H9 (cell line): ENCODE measurements around the gene MORN1. TPM values are rescaled to one million over a fixed set of nuclear protein-coding genes. Genes with fewer than 3 reads are reported as not detected.

ENCODE experiments used
- DNase-seq: peaks from one replicate; pipeline ENCODE4 v3.0.0-alpha.2; 2017
- H2AFZ ChIP-seq: one replicate; pipeline ENCODE4 v1.6.1; 2013; ENCODE audit warnings: mild to moderate bottlenecking, low read length, control low read depth, moderate library complexity
- H2AK5ac ChIP-seq: 2 replicates; pipeline ENCODE4 v1.6.1; 2013; ENCODE audit warnings: low read length, control low read depth, mixed read lengths; ENCODE audit not compliant: insufficient read length
- H2BK120ac ChIP-seq: one replicate; pipeline ENCODE4 v1.6.1; 2013; ENCODE audit warnings: low read depth, mild to moderate bottlenecking, low read length, control low read depth, inconsistent platforms; ENCODE audit not compliant: poor library complexity, severe bottlenecking
- H2BK12ac ChIP-seq: 2 replicates; pipeline ENCODE4 v1.6.1; 2013; ENCODE audit warnings: low read length, control low read depth, mixed read lengths, low read depth; ENCODE audit not compliant: insufficient read length
- H2BK15ac ChIP-seq: 2 replicates; pipeline ENCODE4 v1.6.1; 2013; ENCODE audit warnings: low read depth, low read length, control low read depth
- H2BK20ac ChIP-seq: one replicate; pipeline ENCODE4 v1.6.1; 2013; ENCODE audit warnings: low read depth, mild to moderate bottlenecking, low read length, control low read depth, inconsistent platforms; ENCODE audit not compliant: poor library complexity, severe bottlenecking
- H2BK5ac ChIP-seq: 2 replicates; pipeline ENCODE4 v1.6.1; 2013; ENCODE audit warnings: low read length, control low read depth, mixed read lengths; ENCODE audit not compliant: insufficient read length
- H3K14ac ChIP-seq: 2 replicates; pipeline ENCODE4 v1.6.1; 2013; ENCODE audit warnings: low read length, control low read depth; ENCODE audit not compliant: insufficient read depth
- H3K18ac ChIP-seq: 2 replicates; pipeline ENCODE4 v1.6.1; 2013; ENCODE audit warnings: low read depth, mild to moderate bottlenecking, mixed read lengths, low read length, control low read depth; ENCODE audit not compliant: insufficient read length
- H3K23ac ChIP-seq: 2 replicates; pipeline ENCODE4 v1.6.1; 2013; ENCODE audit warnings: low read length, control low read depth, mixed read lengths, low read depth; ENCODE audit not compliant: insufficient read length
- H3K23me2 ChIP-seq: 2 replicates; pipeline ENCODE4 v1.6.1; 2013; ENCODE audit warnings: low read depth, mild to moderate bottlenecking, mixed read lengths, low read length, control low read depth; ENCODE audit not compliant: insufficient read length, poor library complexity, severe bottlenecking
- H3K27ac ChIP-seq: 2 replicates; pipeline ENCODE4 v1.5.1; 2013; ENCODE audit warnings: low read length, control low read depth, mixed read lengths, low read depth; ENCODE audit not compliant: insufficient read length
- H3K27me3 ChIP-seq: 2 replicates; pipeline ENCODE4 v1.6.1; 2013; ENCODE audit warnings: low read length, control low read depth, inconsistent platforms; ENCODE audit not compliant: insufficient read depth
- H3K4ac ChIP-seq: 2 replicates; pipeline ENCODE4 v1.6.1; 2013; ENCODE audit warnings: low read depth, mild to moderate bottlenecking, control low read depth, inconsistent platforms, low read length, moderate library complexity
- H3K4me1 ChIP-seq: 2 replicates; pipeline ENCODE4 v1.6.1; 2013; ENCODE audit warnings: low read length, control low read depth, inconsistent platforms; ENCODE audit not compliant: insufficient read depth
- H3K4me2 ChIP-seq: 2 replicates; pipeline ENCODE4 v1.6.1; 2013; ENCODE audit warnings: low read length, control low read depth, mixed read lengths; ENCODE audit not compliant: insufficient read length, insufficient read depth
- H3K56ac ChIP-seq: 2 replicates; pipeline ENCODE4 v1.6.1; 2013; ENCODE audit warnings: low read depth, mild to moderate bottlenecking, mixed read lengths, low read length, control low read depth; ENCODE audit not compliant: insufficient read length
- H3K79me1 ChIP-seq: 2 replicates; pipeline ENCODE4 v1.6.1; 2013; ENCODE audit warnings: low read depth, mild to moderate bottlenecking, moderate library complexity, low read length, control low read depth, inconsistent platforms; ENCODE audit not compliant: insufficient read depth, poor library complexity, severe bottlenecking
- H3K79me2 ChIP-seq: 2 replicates; pipeline ENCODE4 v1.6.1; 2013; ENCODE audit warnings: low read length, control low read depth, inconsistent platforms; ENCODE audit not compliant: insufficient read depth
- H3K9ac ChIP-seq: 2 replicates; pipeline ENCODE4 v1.6.1; 2013; ENCODE audit warnings: low read length, control low read depth, mixed read lengths; ENCODE audit not compliant: insufficient read length; ENCODE audit errors: extremely low read depth
- H3K9me3 ChIP-seq: one replicate; pipeline ENCODE4 v1.6.1; 2013; ENCODE audit warnings: low read depth, low read length, inconsistent platforms; ENCODE audit not compliant: control insufficient read depth
- H3T11ph ChIP-seq: one replicate; pipeline ENCODE4 v1.6.1; 2013; ENCODE audit warnings: mild to moderate bottlenecking, low read length, control low read depth, inconsistent platforms
- H4K20me1 ChIP-seq: one replicate; pipeline ENCODE4 v1.6.1; 2013; ENCODE audit not compliant: control insufficient read depth, insufficient read length, insufficient read depth
- H4K5ac ChIP-seq: 2 replicates; pipeline ENCODE4 v1.6.1; 2013; ENCODE audit warnings: low read depth, mild to moderate bottlenecking, mixed read lengths, low read length, control low read depth; ENCODE audit not compliant: insufficient read length
- H4K8ac ChIP-seq: replicated peaks from 2 replicates; pipeline ENCODE4 v1.6.1; 2013; ENCODE audit warnings: low read length, control low read depth, mixed read lengths, low read depth; ENCODE audit not compliant: insufficient read length
- H4K91ac ChIP-seq: 2 replicates; pipeline ENCODE4 v1.6.1; 2013; ENCODE audit warnings: low read depth, mild to moderate bottlenecking, moderate library complexity, mixed read lengths, low read length, control low read depth; ENCODE audit not compliant: insufficient read length
- H3K27ac Mint-ChIP-seq, 3 experiments: 2 replicates in 2 of 3; 3 replicates in 1 of 3; pipeline ENCODE4 v1.8.0; 2020 to 2021; ENCODE audit warnings: mixed read lengths in 3 of 3, mild to moderate bottlenecking in 1 of 3, moderate library complexity in 1 of 3
- H3K27me3 Mint-ChIP-seq: 2 replicates; pipeline ENCODE4 v1.8.0; 2021; ENCODE audit warnings: low read depth, mild to moderate bottlenecking, moderate library complexity, mixed read lengths
- H3K36me3 Mint-ChIP-seq, 3 experiments: 2 replicates in 2 of 3; 3 replicates in 1 of 3; pipeline ENCODE4 v1.8.0; 2020 to 2021; ENCODE audit warnings: low read depth in 3 of 3, mixed read lengths in 3 of 3; ENCODE audit not compliant: insufficient read depth in 1 of 3
- H3K4me1 Mint-ChIP-seq, 2 experiments: 2 replicates each; pipeline ENCODE4 v1.8.0; 2020; ENCODE audit warnings: mixed read lengths in 2 of 2
- H3K4me3 Mint-ChIP-seq, 2 experiments: 2 replicates in 1 of 2; 3 replicates in 1 of 2; pipeline ENCODE4 v1.8.0; 2020 to 2021; ENCODE audit warnings: mild to moderate bottlenecking in 2 of 2, mixed read lengths in 2 of 2, moderate library complexity in 1 of 2
- H3K9me3 Mint-ChIP-seq, 2 experiments: 2 replicates in 1 of 2; 3 replicates in 1 of 2; pipeline ENCODE4 v1.8.0; 2020; ENCODE audit warnings: mild to moderate bottlenecking in 2 of 2, mixed read lengths in 2 of 2, moderate library complexity in 1 of 2
- CTCF ChIP-seq: fragments of 200-600 bp; sonication (generic); conservative IDR thresholded peaks from 3 replicates; pipeline ENCODE4 v1.8.0; 2021; ENCODE audit warnings: antibody characterized with exemption, mild to moderate bottlenecking
- WGBS: extraction: QIAGEN DNeasy Blood & Tissue Kit; methylation state at CpG from one replicate; pipeline ENCODE4 v1.1.7; 2013; ENCODE audit warnings: missing lambda C conversion rate, low lambda C conversion rate, mixed read lengths; ENCODE audit not compliant: insufficient read length; ENCODE audit errors: extremely low coverage; 5-methylcytosine and 5-hydroxymethylcytosine counted together
- total RNA-seq: library from RNA; stranded (reverse); gene quantifications from 2 replicates; pipeline ENCODE4 v1.2.1, GENCODE V29; 2021

Gene MORN1
- total RNA-seq, 1 experiment from 2014 or later: 12.7 TPM

- Histone ChIP-seq H2AK5ac (no peak overlapping the region), H2BK12ac (no peak overlapping the region), H3K4me2 (no peak overlapping the region), H4K8ac (no peak overlapping the region), H3K23me2 (no peaks in the 10 kb centered on the region), H2BK5ac (no peak overlapping the region), H3K79me1 (no peaks in the 10 kb centered on the region), H3K14ac (no peak overlapping the region), H4K5ac (no peak overlapping the region), H3K9ac (no peak overlapping the region), H3K56ac (no peak overlapping the region), H3K4ac (no peak overlapping the region), H3K9me3 (no peaks in the 10 kb centered on the region), H4K20me1 (no peaks in the 10 kb centered on the region), H3K23ac (no peak overlapping the region), H2BK120ac (no peak overlapping the region), H3K79me2 (no peaks in the 10 kb centered on the region), H2BK20ac (no peak overlapping the region), H3K27ac (no peak overlapping the region), H2AFZ (no peak overlapping the region), H3K27me3 (no peaks in the 10 kb centered on the region), H3T11ph (no peak overlapping the region), H4K91ac (no peak overlapping the region), H2BK15ac (no peak overlapping the region), H3K4me1 (no peaks in the 10 kb centered on the region), H3K18ac (no peak overlapping the region)
- no peak for DNase-seq
- Mint-ChIP-seq H3K4me3 (no peak overlapping the region), H3K4me1 (no peaks in the 10 kb centered on the region), H3K9me3 (no peaks in the 10 kb centered on the region), H3K36me3 (peaks cover 16 to 82% (median 72%) of the 10 kb centered on the region in 3 experiments; a peak in 6 of 7 replicates), H3K27ac (peak overlapping the region in 1 of 3 experiments; percentile 74; a peak in 1 of 7 replicates), H3K27me3 (no peaks in the 10 kb centered on the region; the same call in none of the 2 replicates)
- no CpG with 5 or more reads among the region's 24 CpGs for WGBS
- no peak for TF ChIP-seq CTCF
Observed at GRCh38 chr1:2404890-2405511, 13.6 kb upstream of the MORN1 start.
